WI38 (cell line): ENCODE results near the gene MRPL11.

Source experiments
- H3K4me3 ChIP-seq: 2 replicates; pipeline ENCODE4 v1.5.1; 2011; ENCODE audit warnings: low read depth, mild to moderate bottlenecking, control low read depth, low read length
- CTCF ChIP-seq: IDR thresholded peaks from 2 replicates; pipeline ENCODE4 v1.5.1; 2012; ENCODE audit warnings: low read depth, mild to moderate bottlenecking, control low read depth, low read length

The MRPL11 gene

DNA sequence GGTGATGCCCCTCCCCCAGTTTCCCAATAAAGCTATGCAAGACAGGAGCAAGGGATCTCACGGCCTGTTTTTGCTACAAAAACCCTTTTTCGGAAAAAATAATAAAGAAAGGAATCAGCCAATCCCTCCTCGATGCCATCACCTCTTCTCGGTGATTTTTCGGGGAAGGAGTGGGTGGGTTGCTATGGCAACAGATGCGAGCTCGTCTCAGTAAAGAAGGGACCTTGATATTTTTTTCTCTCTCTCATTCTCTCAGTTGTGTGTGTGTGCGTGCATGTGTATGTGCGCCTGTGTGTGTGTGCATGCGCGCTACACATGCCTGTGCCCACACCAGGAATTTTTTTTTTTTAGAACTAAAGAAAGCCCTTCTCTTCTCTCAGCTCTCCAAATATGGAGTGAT is 21.6 kb downstream of the MRPL11 start:
- no peak overlapping the region for H3K4me3 ChIP-seq
- TF ChIP-seq CTCF, result no peak

- TF ChIP-seq CTCF, result no peak
- H3K4me3 ChIP-seq, result no peak overlapping the region
These were observed 23.2 kb downstream of the MRPL11 start for GRCh38 chr11:66415423-66415822.

GRCh38 chr11:66414120-66414934 is 24.3 kb downstream of the MRPL11 start:
- H3K4me3 ChIP-seq, result no peak overlapping the region
- no peak for TF ChIP-seq CTCF

- no peak overlapping the region for H3K4me3 ChIP-seq
- no peak for TF ChIP-seq CTCF
These were observed 25.5 kb downstream of the MRPL11 start for GRCh38 chr11:66413167-66413566.

DNA sequence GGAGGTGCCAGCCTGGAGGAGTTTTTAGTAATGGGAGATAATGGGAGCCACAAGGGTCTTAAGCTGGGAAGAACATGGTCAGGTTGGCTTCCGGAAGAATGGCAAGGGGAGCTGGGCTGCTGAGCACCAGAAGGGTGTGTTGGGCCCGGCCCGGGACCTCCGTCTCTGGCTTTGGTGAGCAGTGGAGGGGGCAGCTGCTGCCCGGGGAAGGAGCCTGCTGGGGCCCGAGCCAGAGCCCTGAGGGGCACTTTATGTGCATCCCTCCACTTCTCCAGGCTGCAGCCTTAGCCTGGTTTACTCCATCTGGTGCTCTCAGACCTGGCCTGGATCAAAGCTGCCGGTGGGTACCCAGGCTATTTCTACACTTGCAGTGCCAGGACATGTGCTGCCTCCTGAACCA is 26.5 kb downstream of the MRPL11 start:
- H3K4me3 ChIP-seq, result no peak overlapping the region
- no peak for TF ChIP-seq CTCF

DNA sequence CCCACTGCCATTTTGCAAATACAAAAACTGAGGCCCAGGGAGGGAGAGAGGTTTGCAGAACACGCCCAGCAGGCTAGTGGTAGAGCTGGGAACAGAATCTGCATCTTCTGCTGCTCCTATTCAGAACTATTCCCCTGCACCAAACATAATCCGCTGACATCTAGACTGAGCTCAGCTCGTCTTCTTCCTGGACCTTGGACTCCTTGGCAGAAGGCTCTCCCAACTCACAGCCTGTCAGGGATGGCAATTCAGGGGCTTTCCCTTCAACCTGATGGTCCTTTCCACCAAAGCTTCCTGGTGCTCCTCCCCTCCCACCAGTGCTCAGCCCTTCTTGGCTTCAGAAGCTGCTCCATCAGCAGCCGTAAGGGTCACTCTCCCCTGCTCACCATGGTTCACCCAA is 27.3 kb downstream of the MRPL11 start:
- TF ChIP-seq CTCF, result no peak
- H3K4me3 ChIP-seq, result no peak overlapping the region

DNA sequence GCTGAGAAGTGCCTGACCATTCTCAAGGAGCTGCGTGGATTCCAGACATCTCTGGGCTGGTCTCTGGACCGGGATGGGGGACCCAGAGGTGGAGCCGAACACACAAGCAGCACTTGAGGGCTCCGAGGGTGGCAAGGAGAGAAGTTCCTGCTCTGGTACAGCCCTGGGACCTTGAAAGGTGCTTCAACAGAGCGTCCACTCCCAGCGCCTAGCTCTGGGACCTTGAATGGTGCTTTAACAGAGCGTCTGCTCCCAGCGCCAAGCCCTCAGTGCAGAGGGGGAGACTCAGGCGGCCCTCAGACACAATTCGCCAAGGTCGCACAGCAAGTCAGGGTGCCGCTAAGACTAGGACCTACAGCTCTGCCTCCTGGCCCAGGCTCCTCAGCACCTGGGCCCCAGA is 28.5 kb downstream of the MRPL11 start:
- no peak overlapping the region for H3K4me3 ChIP-seq
- TF ChIP-seq CTCF, result no peak
